Measurements from ENCODE around the gene OR6X1. TPM values are rescaled to one million over a fixed set of nuclear protein-coding genes. Genes with fewer than 3 reads are reported as not detected.
"Not testable (repeated sequence)": the region's sequence is repeated elsewhere in the genome, so short reads cannot be mapped to it uniquely, and the experiment has no call there.

OR6X1 gene
- total and polyA plus RNA-seq, 7 donors, result not detected

DNA sequence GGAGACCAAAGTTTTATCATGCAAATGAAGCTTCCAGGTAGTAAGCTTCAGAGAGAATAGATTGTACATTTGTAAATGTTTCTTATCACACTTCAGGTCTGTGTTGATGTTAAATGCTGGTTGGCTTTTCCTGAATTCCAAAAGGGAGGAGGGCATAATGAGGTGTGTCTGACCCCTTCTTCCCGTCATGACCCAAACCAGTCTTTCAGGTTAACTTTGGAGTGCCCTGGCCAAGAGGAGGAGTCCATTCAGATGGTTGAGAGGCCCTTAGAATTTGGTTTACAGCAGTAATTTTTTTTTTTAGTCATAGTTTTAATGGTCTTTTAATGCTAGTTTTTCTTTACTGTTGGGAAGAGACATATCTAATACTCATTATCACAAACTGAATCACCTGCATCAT is 2.5 kb downstream of the OR6X1 start:
- H3K27ac ChIP-seq, result no peak overlapping the region
- no peak for DNase-seq
- no peaks in the 10 kb centered on the region for H3K4me1 ChIP-seq
- no peak overlapping the region for H3K4me3 ChIP-seq
- H3K36me3 ChIP-seq (ENCODE audit: insufficient read depth in 1 of 2, low read depth in 1 of 2), result no peaks in the 10 kb centered on the region
- TF ChIP-seq, protein P1, sequence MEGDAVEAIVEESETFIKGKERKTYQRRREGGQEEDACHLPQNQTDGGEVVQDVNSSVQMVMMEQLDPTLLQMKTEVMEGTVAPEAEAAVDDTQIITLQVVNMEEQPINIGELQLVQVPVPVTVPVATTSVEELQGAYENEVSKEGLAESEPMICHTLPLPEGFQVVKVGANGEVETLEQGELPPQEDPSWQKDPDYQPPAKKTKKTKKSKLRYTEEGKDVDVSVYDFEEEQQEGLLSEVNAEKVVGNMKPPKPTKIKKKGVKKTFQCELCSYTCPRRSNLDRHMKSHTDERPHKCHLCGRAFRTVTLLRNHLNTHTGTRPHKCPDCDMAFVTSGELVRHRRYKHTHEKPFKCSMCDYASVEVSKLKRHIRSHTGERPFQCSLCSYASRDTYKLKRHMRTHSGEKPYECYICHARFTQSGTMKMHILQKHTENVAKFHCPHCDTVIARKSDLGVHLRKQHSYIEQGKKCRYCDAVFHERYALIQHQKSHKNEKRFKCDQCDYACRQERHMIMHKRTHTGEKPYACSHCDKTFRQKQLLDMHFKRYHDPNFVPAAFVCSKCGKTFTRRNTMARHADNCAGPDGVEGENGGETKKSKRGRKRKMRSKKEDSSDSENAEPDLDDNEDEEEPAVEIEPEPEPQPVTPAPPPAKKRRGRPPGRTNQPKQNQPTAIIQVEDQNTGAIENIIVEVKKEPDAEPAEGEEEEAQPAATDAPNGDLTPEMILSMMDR (IDR thresholded peaks at IDR 0.05), result no peak
- peaks cover 6% of the 10 kb centered on the region for H3K9me3 ChIP-seq
- no peak for ATAC-seq
- no peaks in the 10 kb centered on the region for H3K27me3 ChIP-seq (ENCODE audit: insufficient read depth in 3 of 3, low read length in 2 of 3)
- WGBS, 3 donors, result 72 to 85% (median 76%) methylated on average over 1 of the region's 1 CpG
- intact Hi-C loops (cut with DNase I), result no loop called here

DNA sequence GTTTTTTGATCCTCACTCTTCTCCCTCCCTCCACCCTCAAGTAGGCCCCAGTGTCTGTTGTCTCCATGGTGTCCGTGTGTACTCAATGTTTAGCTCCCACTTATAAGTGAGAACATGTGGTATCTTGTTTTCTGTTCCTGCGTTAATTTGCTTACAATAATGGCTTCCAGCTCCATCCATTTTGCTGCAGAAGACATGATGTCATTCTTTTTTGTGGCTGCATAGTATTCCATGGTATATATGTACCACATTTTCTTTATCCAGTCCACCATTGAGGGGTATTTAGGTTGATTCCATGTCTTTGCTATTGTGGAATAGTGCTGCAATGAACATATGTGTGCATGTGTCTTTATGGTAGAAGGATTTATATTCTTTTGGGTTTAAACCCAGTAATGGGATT is 6.0 kb downstream of the OR6X1 start:
- H3K27ac ChIP-seq; H3K36me3 ChIP-seq (ENCODE audit: insufficient read depth in 1 of 2, low read depth in 1 of 2); H3K4me3 ChIP-seq; DNase-seq; H3K4me1 ChIP-seq; H3K9me3 ChIP-seq; ATAC-seq; H3K27me3 ChIP-seq (ENCODE audit: insufficient read depth in 3 of 3, low read length in 2 of 3); intact Hi-C loops (cut with DNase I): not testable (repeated sequence)
- WGBS, 3 donors, result 66 to 96% (median 95%) methylated on average over 2 of the region's 2 CpGs

DNA sequence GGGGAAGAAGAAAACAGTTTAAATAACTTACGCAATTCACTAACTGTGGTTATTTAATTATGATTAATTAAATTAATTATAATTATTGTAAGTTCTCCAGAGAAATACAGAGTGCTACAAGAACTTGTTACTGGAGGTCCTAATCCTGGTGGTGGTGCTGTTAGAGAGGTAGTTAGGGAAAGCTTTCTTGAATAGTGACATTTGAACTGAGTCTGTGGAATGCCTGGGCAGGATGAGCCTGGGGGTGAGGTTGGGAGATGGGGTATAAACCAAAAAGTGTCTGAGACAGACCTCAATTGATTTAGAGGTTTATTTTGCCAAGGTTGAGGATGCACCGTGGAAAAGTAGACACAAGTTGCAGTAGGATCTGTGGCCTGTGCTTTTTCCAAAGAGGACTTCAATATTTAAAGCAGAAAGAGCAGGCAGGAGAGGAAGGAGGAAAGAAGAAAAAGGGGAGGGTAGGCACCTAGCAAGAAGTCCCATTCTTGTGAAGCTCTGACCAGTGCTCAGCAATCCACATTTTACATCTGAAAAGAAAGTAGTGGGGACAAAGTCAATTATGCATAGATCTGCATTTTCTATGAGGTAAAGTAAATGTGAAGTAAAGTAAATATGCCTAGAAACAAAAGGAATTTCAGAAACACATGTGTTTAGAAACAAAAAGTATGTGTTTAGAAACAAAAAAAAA is 8.4 kb downstream of the OR6X1 start:
- no peak overlapping the region for H3K4me3 ChIP-seq
- ATAC-seq, result no peak

DNA sequence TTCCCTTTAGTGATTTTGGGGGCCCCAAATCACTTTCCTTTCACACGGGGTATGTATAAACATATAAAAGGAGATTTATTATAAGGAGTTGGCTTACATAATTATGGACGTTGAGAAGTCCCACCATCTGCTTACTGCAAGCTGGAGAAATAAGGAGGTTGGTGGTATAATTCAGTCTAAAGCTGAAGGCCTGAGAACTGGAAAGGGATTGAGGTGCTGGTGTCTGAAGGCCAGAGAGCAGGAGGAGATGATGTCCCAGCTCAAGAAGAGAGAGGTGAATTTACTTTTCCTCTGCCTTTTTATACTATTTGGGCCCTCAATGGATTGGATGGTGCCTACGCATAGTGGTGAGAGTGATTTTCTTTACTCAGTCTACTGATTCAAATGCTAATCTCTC is 11.6 kb downstream of the OR6X1 start:
- H3K9me3 ChIP-seq, result no peaks in the 10 kb centered on the region
- TF ChIP-seq, protein P1 (IDR thresholded peaks at IDR 0.05), result no peak
- peaks cover 0 to 23% of the 10 kb centered on the region in 2 donors for H3K36me3 ChIP-seq (ENCODE audit: insufficient read depth in 1 of 2, low read depth in 1 of 2)
- peak overlapping the region; percentile 98 for H3K4me3 ChIP-seq
- peaks cover 22% of the 10 kb centered on the region for H3K4me1 ChIP-seq
- H3K27ac ChIP-seq, result no peak overlapping the region
- no peak for DNase-seq
- H3K27me3 ChIP-seq (ENCODE audit: insufficient read depth in 3 of 3, low read length in 2 of 3), result no peaks in the 10 kb centered on the region
- intact Hi-C loops (cut with DNase I), result no loop called here
- ATAC-seq, result no peak
- 46 to 51% (median 47%) methylated on average over 3 of the region's 3 CpGs for WGBS, 3 donors

More for the DNA sequence above, 8.4 kb downstream of the OR6X1 start:
- intact Hi-C loops (cut with DNase I), result no loop called here
- peaks cover 6% of the 10 kb centered on the region for H3K9me3 ChIP-seq
- H3K27me3 ChIP-seq (ENCODE audit: insufficient read depth in 3 of 3, low read length in 2 of 3), result no peaks in the 10 kb centered on the region
- no peaks in the 10 kb centered on the region for H3K36me3 ChIP-seq (ENCODE audit: insufficient read depth in 1 of 2, low read depth in 1 of 2)
- TF ChIP-seq, protein P1 (IDR thresholded peaks at IDR 0.05), result no peak
- peaks cover 6% of the 10 kb centered on the region for H3K4me1 ChIP-seq
- H3K27ac ChIP-seq, result no peak overlapping the region
- 68 to 70% (median 70%) methylated on average over 2 of the region's 2 CpGs for WGBS, 3 donors
- no peak for DNase-seq

DNA sequence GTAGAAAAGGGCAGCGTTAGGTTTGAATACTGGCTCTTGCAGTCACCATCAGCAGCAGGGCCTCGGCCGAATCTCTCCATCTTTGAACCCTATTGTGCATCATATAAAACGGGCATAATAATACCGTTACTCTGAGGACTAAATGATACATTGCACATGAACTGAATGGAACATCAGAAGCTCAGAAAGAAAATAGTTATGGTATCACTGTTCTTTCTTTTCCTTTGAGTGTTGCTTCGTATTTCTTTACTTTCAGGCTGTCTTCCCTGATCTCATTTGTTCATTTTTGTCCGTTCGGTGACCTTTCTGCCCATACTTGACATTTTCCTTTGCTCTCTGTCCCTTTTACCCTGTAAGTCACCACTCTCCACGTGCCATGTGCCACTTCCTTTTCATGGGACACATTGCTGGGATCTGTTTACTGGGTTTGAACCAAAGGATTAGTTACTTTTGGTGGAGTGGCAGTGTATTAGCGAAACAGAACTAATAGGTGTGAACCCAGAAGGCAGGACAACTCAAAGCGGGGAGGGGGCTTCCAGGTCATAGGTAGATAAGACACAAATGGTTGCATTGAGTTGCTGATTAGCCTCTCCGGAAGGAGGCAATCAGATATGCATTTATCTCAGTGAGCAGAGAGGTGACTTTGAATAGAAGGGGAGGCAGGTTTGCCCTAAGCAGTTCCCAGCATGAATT is 12.1 kb downstream of the OR6X1 start:
- intact Hi-C loops (cut with DNase I), result no loop called here
- Histone ChIP-seq H3K9me3 (no peaks in the 10 kb centered on the region), H3K27ac (peak overlapping the region; percentile 89), H3K4me3 (peak overlapping the region; percentile 98), H3K27me3 (ENCODE audit: insufficient read depth in 3 of 3, low read length in 2 of 3) (no peaks in the 10 kb centered on the region), H3K36me3 (ENCODE audit: insufficient read depth in 1 of 2, low read depth in 1 of 2) (peaks cover 0 to 28% of the 10 kb centered on the region in 2 donors), H3K4me1 (peaks cover 22% of the 10 kb centered on the region)
- ATAC-seq, result peak in 1 of 4 donors; percentile 48
- TF ChIP-seq, protein P1 (IDR thresholded peaks at IDR 0.05), result no peak
- WGBS, 3 donors, result 16 to 24% (median 22%) methylated on average over 12 of the region's 12 CpGs
- no peak for DNase-seq
